H1 (cell line): ENCODE measurements around the gene KCNB1. TPM values are rescaled to one million over a fixed set of nuclear protein-coding genes. Genes with fewer than 3 reads are reported as not detected.

Source experiments
- CTBP2 ChIP-seq: IDR thresholded peaks from 2 replicates; pipeline ENCODE4 v1.7.0; 2011; ENCODE audit warnings: borderline replicate concordance, mild to moderate bottlenecking, moderate library complexity, mixed read lengths, low read length; ENCODE audit not compliant: insufficient read depth, insufficient read length
- EZH2 ChIP-seq: fragments of 200-600 bp; sonication (generic); IDR thresholded peaks from 2 replicates; pipeline ENCODE4 v1.7.1; 2012; ENCODE audit warnings: low read depth, mild to moderate bottlenecking, moderate library complexity, low read length, inconsistent platforms; ENCODE audit not compliant: severe bottlenecking
- RXRA ChIP-seq: IDR thresholded peaks from 2 replicates; pipeline ENCODE4 v1.6.1; 2011; ENCODE audit warnings: low read depth, mild to moderate bottlenecking, low read length, moderate library complexity; ENCODE audit not compliant: insufficient read depth
- polyA plus RNA-seq, 7 experiments: library from polyadenylated mRNA; depleted of rRNA in 3 of 7; stranded (reverse) in 5 of 7; unstranded in 2 of 7; fragments of >200 nt in 5 of 7; fragments of 200-250 nt in 2 of 7; gene quantifications; 1 replicate in 5 of 7; 2 replicates in 1 of 7; 4 replicates in 1 of 7; pipeline versions ENCODE4 v1.2.1 to v1.2.3, GENCODE V29; 2011 to 2013; ENCODE audit warnings: missing spikeins in 2 of 7, mixed read lengths in 2 of 7
- total RNA-seq: library from RNA; stranded (reverse); fragmentation: NEBNext Ultra II Directional; extraction: Animal tissue kit (Norgen Biotek cat#: 25700); gene quantifications from 2 replicates; pipeline ENCODE4 v1.2.1, GENCODE V29; 2021
- TF ChIP-seq, protein P1 (sequence below): fragments of 300-600 bp; sonication (generic); IDR thresholded peaks from 2 replicates; pipeline ENCODE4 v1.7.1; 2012; ENCODE audit warnings: low read length, moderate library complexity, mild to moderate bottlenecking, inconsistent platforms; ENCODE audit not compliant: insufficient replicate concordance
- TF ChIP-seq, protein P2 (sequence below): IDR thresholded peaks from 2 replicates; pipeline ENCODE4 v1.6.1; 2012; ENCODE audit warnings: inconsistent platforms

Gene KCNB1
- total and polyA plus RNA-seq, 2 of the 8 experiments (the other 6 are each of a cell fraction or from before 2014, with no cell fraction given): 0.58 to 0.67 TPM

DNA sequence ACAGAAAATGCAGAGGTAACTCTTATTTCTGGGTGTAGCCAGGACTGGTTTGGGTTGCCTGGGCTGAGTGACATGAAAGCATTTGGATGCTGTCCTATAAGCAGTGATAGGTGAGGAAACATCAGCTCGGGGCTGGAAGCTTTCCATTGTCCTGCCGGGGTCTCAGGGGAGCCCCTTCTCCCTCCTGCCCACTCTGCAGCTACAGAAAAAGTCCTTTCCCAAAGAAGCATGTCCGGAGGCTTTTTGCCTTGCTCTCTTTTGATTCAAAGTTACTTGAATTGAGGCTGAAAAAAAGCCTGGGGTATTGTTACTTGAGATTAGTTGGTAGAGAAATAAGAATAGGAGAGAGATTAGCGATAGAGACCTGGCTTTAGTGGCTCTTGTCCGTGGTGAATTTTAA is 113.9 kb downstream of the KCNB1 start (continued):
- TF ChIP-seq, protein P1, sequence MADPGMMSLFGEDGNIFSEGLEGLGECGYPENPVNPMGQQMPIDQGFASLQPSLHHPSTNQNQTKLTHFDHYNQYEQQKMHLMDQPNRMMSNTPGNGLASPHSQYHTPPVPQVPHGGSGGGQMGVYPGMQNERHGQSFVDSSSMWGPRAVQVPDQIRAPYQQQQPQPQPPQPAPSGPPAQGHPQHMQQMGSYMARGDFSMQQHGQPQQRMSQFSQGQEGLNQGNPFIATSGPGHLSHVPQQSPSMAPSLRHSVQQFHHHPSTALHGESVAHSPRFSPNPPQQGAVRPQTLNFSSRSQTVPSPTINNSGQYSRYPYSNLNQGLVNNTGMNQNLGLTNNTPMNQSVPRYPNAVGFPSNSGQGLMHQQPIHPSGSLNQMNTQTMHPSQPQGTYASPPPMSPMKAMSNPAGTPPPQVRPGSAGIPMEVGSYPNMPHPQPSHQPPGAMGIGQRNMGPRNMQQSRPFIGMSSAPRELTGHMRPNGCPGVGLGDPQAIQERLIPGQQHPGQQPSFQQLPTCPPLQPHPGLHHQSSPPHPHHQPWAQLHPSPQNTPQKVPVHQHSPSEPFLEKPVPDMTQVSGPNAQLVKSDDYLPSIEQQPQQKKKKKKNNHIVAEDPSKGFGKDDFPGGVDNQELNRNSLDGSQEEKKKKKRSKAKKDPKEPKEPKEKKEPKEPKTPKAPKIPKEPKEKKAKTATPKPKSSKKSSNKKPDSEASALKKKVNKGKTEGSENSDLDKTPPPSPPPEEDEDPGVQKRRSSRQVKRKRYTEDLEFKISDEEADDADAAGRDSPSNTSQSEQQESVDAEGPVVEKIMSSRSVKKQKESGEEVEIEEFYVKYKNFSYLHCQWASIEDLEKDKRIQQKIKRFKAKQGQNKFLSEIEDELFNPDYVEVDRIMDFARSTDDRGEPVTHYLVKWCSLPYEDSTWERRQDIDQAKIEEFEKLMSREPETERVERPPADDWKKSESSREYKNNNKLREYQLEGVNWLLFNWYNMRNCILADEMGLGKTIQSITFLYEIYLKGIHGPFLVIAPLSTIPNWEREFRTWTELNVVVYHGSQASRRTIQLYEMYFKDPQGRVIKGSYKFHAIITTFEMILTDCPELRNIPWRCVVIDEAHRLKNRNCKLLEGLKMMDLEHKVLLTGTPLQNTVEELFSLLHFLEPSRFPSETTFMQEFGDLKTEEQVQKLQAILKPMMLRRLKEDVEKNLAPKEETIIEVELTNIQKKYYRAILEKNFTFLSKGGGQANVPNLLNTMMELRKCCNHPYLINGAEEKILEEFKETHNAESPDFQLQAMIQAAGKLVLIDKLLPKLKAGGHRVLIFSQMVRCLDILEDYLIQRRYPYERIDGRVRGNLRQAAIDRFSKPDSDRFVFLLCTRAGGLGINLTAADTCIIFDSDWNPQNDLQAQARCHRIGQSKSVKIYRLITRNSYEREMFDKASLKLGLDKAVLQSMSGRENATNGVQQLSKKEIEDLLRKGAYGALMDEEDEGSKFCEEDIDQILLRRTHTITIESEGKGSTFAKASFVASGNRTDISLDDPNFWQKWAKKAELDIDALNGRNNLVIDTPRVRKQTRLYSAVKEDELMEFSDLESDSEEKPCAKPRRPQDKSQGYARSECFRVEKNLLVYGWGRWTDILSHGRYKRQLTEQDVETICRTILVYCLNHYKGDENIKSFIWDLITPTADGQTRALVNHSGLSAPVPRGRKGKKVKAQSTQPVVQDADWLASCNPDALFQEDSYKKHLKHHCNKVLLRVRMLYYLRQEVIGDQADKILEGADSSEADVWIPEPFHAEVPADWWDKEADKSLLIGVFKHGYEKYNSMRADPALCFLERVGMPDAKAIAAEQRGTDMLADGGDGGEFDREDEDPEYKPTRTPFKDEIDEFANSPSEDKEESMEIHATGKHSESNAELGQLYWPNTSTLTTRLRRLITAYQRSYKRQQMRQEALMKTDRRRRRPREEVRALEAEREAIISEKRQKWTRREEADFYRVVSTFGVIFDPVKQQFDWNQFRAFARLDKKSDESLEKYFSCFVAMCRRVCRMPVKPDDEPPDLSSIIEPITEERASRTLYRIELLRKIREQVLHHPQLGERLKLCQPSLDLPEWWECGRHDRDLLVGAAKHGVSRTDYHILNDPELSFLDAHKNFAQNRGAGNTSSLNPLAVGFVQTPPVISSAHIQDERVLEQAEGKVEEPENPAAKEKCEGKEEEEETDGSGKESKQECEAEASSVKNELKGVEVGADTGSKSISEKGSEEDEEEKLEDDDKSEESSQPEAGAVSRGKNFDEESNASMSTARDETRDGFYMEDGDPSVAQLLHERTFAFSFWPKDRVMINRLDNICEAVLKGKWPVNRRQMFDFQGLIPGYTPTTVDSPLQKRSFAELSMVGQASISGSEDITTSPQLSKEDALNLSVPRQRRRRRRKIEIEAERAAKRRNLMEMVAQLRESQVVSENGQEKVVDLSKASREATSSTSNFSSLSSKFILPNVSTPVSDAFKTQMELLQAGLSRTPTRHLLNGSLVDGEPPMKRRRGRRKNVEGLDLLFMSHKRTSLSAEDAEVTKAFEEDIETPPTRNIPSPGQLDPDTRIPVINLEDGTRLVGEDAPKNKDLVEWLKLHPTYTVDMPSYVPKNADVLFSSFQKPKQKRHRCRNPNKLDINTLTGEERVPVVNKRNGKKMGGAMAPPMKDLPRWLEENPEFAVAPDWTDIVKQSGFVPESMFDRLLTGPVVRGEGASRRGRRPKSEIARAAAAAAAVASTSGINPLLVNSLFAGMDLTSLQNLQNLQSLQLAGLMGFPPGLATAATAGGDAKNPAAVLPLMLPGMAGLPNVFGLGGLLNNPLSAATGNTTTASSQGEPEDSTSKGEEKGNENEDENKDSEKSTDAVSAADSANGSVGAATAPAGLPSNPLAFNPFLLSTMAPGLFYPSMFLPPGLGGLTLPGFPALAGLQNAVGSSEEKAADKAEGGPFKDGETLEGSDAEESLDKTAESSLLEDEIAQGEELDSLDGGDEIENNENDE: no peak
- no peak for TF ChIP-seq CTBP2
- TF ChIP-seq RXRA: no peak
- TF ChIP-seq EZH2: no peak
- TF ChIP-seq, protein P2, sequence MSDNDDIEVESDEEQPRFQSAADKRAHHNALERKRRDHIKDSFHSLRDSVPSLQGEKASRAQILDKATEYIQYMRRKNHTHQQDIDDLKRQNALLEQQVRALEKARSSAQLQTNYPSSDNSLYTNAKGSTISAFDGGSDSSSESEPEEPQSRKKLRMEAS: no peak
